ENCODE measurements around the gene NT5C3B. TPM values are rescaled to one million over a fixed set of nuclear protein-coding genes. Genes with fewer than 3 reads are reported as not detected.

Gene NT5C3B
- polyA plus RNA-seq, 1 donor from 2014 or later, result 272 TPM

DNA sequence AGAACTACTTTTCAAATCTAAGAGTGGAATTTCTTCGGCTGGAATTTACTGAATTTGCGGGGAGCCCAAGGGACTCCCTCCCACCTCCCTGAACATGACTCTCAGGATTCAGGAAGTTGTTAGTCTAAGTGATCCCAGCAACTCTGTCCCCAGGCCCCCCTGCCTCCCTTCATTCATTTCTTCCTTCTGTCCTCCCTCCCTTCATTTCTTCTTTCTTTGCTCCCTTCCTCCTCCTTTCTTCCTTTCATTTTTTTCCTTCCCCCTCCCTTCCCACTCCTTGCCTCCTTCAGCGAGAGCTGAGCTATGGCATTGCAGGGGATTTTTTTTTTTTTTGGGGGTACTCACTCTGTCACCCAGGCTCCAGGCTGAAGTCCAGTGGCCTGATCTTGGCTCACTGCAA is 38.7 kb downstream of the NT5C3B start:
- no peak overlapping the region for H3K27ac ChIP-seq (ENCODE audit: low read length)
- no peaks in the 10 kb centered on the region for H4K20me1 ChIP-seq (ENCODE audit: insufficient read depth)
- H3F3A ChIP-seq (ENCODE audit: insufficient read depth, low read length, poor library complexity, severe bottlenecking), result no peaks in the 10 kb centered on the region
- no peak overlapping the region for H3K4me3 ChIP-seq (ENCODE audit: low read length)
- no peaks in the 10 kb centered on the region for H3K9me2 ChIP-seq (ENCODE audit: insufficient read depth, low read length)
- no peak overlapping the region for H3K4me2 ChIP-seq (ENCODE audit: low read length)
- no peak overlapping the region for H2AFZ ChIP-seq (ENCODE audit: low read depth, low read length)
- no peaks in the 10 kb centered on the region for H3K9me3 ChIP-seq (ENCODE audit: low read length)
- no peak for TF ChIP-seq RAD21 (conservative IDR thresholded peaks at IDR 0.05)
- TF ChIP-seq SMC3 (conservative IDR thresholded peaks at IDR 0.05; ENCODE audit: poor library complexity), result no peak
- TF ChIP-seq EP300 (conservative IDR thresholded peaks at IDR 0.05; ENCODE audit: poor library complexity, severe bottlenecking), result no peak
- TF ChIP-seq TAF1 (IDR thresholded peaks at IDR 0.05; ENCODE audit: low read depth), result no peak
- no peak for TF ChIP-seq POLR2AphosphoS5 (IDR thresholded peaks at IDR 0.05)
- no peak for TF ChIP-seq MXI1 (conservative IDR thresholded peaks at IDR 0.05; ENCODE audit: poor library complexity, severe bottlenecking)
- TF ChIP-seq EZH2 (IDR thresholded peaks at IDR 0.05; ENCODE audit: borderline replicate concordance, insufficient read depth, low read length, poor library complexity, severe bottlenecking), result no peak
- TF ChIP-seq, protein P1, sequence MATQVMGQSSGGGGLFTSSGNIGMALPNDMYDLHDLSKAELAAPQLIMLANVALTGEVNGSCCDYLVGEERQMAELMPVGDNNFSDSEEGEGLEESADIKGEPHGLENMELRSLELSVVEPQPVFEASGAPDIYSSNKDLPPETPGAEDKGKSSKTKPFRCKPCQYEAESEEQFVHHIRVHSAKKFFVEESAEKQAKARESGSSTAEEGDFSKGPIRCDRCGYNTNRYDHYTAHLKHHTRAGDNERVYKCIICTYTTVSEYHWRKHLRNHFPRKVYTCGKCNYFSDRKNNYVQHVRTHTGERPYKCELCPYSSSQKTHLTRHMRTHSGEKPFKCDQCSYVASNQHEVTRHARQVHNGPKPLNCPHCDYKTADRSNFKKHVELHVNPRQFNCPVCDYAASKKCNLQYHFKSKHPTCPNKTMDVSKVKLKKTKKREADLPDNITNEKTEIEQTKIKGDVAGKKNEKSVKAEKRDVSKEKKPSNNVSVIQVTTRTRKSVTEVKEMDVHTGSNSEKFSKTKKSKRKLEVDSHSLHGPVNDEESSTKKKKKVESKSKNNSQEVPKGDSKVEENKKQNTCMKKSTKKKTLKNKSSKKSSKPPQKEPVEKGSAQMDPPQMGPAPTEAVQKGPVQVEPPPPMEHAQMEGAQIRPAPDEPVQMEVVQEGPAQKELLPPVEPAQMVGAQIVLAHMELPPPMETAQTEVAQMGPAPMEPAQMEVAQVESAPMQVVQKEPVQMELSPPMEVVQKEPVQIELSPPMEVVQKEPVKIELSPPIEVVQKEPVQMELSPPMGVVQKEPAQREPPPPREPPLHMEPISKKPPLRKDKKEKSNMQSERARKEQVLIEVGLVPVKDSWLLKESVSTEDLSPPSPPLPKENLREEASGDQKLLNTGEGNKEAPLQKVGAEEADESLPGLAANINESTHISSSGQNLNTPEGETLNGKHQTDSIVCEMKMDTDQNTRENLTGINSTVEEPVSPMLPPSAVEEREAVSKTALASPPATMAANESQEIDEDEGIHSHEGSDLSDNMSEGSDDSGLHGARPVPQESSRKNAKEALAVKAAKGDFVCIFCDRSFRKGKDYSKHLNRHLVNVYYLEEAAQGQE (IDR thresholded peaks at IDR 0.05; ENCODE audit: borderline replicate concordance), result no peak
- H3K36me3 ChIP-seq (ENCODE audit: insufficient read depth, low read length), result no peaks in the 10 kb centered on the region
- no peaks in the 10 kb centered on the region for H3K79me2 ChIP-seq (replicated peaks; ENCODE audit: insufficient read depth, low read length)
- no peaks in the 10 kb centered on the region for H3K27me3 ChIP-seq (ENCODE audit: insufficient read depth, low read depth, low read length)
- H3K9ac ChIP-seq (ENCODE audit: low read length), result no peak overlapping the region

DNA sequence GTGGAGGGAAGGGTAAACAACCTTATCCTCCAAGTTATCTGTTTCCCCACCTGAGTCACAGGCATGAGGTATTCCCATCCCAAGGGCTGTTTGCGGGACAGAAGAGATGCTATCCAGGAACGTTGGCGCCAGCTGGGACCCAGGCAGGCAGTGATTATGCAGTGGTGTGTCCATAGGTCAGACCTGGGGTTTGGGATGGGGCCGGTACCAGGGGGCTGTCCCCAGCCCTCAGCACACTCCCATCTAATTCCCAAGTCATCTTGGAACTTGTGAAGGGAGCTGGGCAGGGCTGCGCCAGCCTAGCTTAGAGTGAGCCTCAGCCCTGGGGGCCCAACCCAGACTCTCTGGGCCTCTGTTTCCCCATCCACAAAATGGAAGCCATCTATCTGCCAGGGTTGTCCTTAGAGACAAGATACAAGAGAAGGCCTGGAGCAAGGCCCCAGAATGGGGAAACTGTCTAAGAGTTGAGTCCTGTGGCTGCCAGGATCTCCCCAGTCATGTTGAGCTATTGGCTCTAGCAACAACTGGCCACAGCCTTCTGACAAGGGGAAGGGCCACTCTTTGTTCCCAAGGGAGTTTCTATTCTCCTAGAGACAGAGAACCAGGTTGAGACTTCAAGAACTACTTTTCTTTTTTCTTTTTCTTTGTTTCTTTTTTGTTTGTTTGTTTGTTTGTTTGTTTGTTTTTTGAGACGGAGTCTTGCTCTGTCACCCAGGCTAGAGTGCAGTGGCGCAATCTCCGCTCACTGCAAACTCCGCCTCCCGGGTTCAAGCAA is 39.7 kb downstream of the NT5C3B start:
- H3K36me3 ChIP-seq (ENCODE audit: insufficient read depth, low read length), result no peaks in the 10 kb centered on the region

More for the DNA sequence above, 39.7 kb downstream of the NT5C3B start:
- no peaks in the 10 kb centered on the region for H3K27me3 ChIP-seq (ENCODE audit: insufficient read depth, low read depth, low read length)
- H3K9me2 ChIP-seq (ENCODE audit: insufficient read depth, low read length), result no peaks in the 10 kb centered on the region
- H2AFZ ChIP-seq (ENCODE audit: low read depth, low read length), result no peak overlapping the region
- no peaks in the 10 kb centered on the region for H3F3A ChIP-seq (ENCODE audit: insufficient read depth, low read length, poor library complexity, severe bottlenecking)
- H4K20me1 ChIP-seq (ENCODE audit: insufficient read depth), result no peaks in the 10 kb centered on the region
- H3K79me2 ChIP-seq (replicated peaks; ENCODE audit: insufficient read depth, low read length), result no peaks in the 10 kb centered on the region
- H3K4me2 ChIP-seq (ENCODE audit: low read length), result no peak overlapping the region
- no peak overlapping the region for H3K9ac ChIP-seq (ENCODE audit: low read length)
- no peak overlapping the region for H3K4me3 ChIP-seq (ENCODE audit: low read length)
- no peaks in the 10 kb centered on the region for H3K9me3 ChIP-seq (ENCODE audit: low read length)
- H3K27ac ChIP-seq (ENCODE audit: low read length), result no peak overlapping the region
- TF ChIP-seq, protein P2, sequence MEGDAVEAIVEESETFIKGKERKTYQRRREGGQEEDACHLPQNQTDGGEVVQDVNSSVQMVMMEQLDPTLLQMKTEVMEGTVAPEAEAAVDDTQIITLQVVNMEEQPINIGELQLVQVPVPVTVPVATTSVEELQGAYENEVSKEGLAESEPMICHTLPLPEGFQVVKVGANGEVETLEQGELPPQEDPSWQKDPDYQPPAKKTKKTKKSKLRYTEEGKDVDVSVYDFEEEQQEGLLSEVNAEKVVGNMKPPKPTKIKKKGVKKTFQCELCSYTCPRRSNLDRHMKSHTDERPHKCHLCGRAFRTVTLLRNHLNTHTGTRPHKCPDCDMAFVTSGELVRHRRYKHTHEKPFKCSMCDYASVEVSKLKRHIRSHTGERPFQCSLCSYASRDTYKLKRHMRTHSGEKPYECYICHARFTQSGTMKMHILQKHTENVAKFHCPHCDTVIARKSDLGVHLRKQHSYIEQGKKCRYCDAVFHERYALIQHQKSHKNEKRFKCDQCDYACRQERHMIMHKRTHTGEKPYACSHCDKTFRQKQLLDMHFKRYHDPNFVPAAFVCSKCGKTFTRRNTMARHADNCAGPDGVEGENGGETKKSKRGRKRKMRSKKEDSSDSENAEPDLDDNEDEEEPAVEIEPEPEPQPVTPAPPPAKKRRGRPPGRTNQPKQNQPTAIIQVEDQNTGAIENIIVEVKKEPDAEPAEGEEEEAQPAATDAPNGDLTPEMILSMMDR (IDR thresholded peaks at IDR 0.05; ENCODE audit: poor library complexity, severe bottlenecking), result no peak
- TF ChIP-seq, protein P1 (IDR thresholded peaks at IDR 0.05; ENCODE audit: borderline replicate concordance), result no peak
- TF ChIP-seq EZH2 (IDR thresholded peaks at IDR 0.05; ENCODE audit: borderline replicate concordance, insufficient read depth, low read length, poor library complexity, severe bottlenecking), result no peak
- no peak for TF ChIP-seq MXI1 (conservative IDR thresholded peaks at IDR 0.05; ENCODE audit: poor library complexity, severe bottlenecking)
- no peak for TF ChIP-seq POLR2AphosphoS5 (IDR thresholded peaks at IDR 0.05)
- no peak for TF ChIP-seq TAF1 (IDR thresholded peaks at IDR 0.05; ENCODE audit: low read depth)
- TF ChIP-seq EP300 (conservative IDR thresholded peaks at IDR 0.05; ENCODE audit: poor library complexity, severe bottlenecking), result no peak
- TF ChIP-seq SMC3 (conservative IDR thresholded peaks at IDR 0.05; ENCODE audit: poor library complexity), result no peak
- TF ChIP-seq RAD21 (conservative IDR thresholded peaks at IDR 0.05), result no peak

Measured in neural cell (in vitro differentiated cells).